Liver (tissue), 9 donors: Measurements from ENCODE around the gene KRTAP21-1. TPM values are rescaled to one million over a fixed set of nuclear protein-coding genes. Genes with fewer than 3 reads are reported as not detected.

Experiments used
- DNase-seq: peaks from one replicate; pipeline ENCODE4 v3.0.0-alpha.2; 2017; ENCODE audit warnings: low spot score
- H3K27ac ChIP-seq, 2 donors: one replicate each; pipeline ENCODE4 v1.7.0; 2013; ENCODE audit warnings: inconsistent platforms in 2 of 2, low read length in 2 of 2, control low read depth in 1 of 2, low read depth in 1 of 2, mild to moderate bottlenecking in 1 of 2
- H3K27me3 ChIP-seq, 4 donors: one replicate each; pipeline versions ENCODE4 v1.6.1 to v1.7.0; 2013; ENCODE audit warnings: low read length in 3 of 4, inconsistent platforms in 1 of 4, mild to moderate bottlenecking in 1 of 4, moderate library complexity in 1 of 4; ENCODE audit not compliant: control insufficient read depth in 4 of 4, insufficient read depth in 4 of 4
- H3K36me3 ChIP-seq, 4 donors: one replicate each; pipeline versions ENCODE4 v1.6.1 to v1.7.0; 2013; ENCODE audit warnings: low read length in 3 of 4, mild to moderate bottlenecking in 3 of 4, low read depth in 1 of 4, moderate library complexity in 1 of 4; ENCODE audit not compliant: control insufficient read depth in 4 of 4, insufficient read depth in 3 of 4
- H3K4me1 ChIP-seq, 4 donors: one replicate each; pipeline versions ENCODE4 v1.6.1 to v1.7.0; 2013; ENCODE audit warnings: low read length in 3 of 4, mild to moderate bottlenecking in 3 of 4, moderate library complexity in 1 of 4; ENCODE audit not compliant: control insufficient read depth in 4 of 4, insufficient read depth in 4 of 4
- H3K4me3 ChIP-seq, 3 donors: one replicate each; pipeline versions ENCODE4 v1.6.1 to v1.7.0; 2013; ENCODE audit warnings: low read length in 3 of 3, control low read depth in 1 of 3, low read depth in 1 of 3, mild to moderate bottlenecking in 1 of 3
- H3K9ac ChIP-seq, 2 donors: one replicate each; pipeline ENCODE4 v1.7.0; 2013; ENCODE audit warnings: low read length in 2 of 2, mild to moderate bottlenecking in 2 of 2, moderate library complexity in 2 of 2, control low read depth in 1 of 2, low read depth in 1 of 2
- H3K9me3 ChIP-seq, 4 donors: one replicate each; pipeline versions ENCODE4 v1.6.1 to v1.7.0; 2013; ENCODE audit warnings: low read length in 3 of 4; ENCODE audit not compliant: control insufficient read depth in 4 of 4
- ATF3 ChIP-seq: IDR thresholded peaks from 2 replicates; pipeline ENCODE4 v1.6.1; 2016; ENCODE audit warnings: antibody characterized with exemption
- CTCF ChIP-seq: fragments of 150-350 bp; IDR thresholded peaks from 2 replicates; pipeline ENCODE4 v1.5.1; 2017; ENCODE audit warnings: improper control_type of control experiment, low read depth, low read length; ENCODE audit not compliant: missing input control
- EGR1 ChIP-seq, 2 donors: IDR thresholded peaks; 2 replicates each; pipeline ENCODE4 v1.6.1; 2016 to 2018; ENCODE audit warnings: antibody characterized with exemption in 2 of 2, low read depth in 2 of 2
- FOXA1 ChIP-seq: IDR thresholded peaks from 2 replicates; pipeline ENCODE4 v1.6.1; 2016; ENCODE audit warnings: antibody characterized with exemption
- FOXA2 ChIP-seq: IDR thresholded peaks from 2 replicates; pipeline ENCODE4 v1.6.1; 2016; ENCODE audit warnings: antibody characterized with exemption
- GABPA ChIP-seq, 2 donors: IDR thresholded peaks in 1 of 2; conservative IDR thresholded peaks in 1 of 2; 2 replicates each; pipeline ENCODE4 v1.6.1; 2016; ENCODE audit warnings: antibody characterized with exemption in 2 of 2, mild to moderate bottlenecking in 1 of 2, moderate library complexity in 1 of 2
- HNF4A ChIP-seq, 2 donors: conservative IDR thresholded peaks; 2 replicates each; pipeline ENCODE4 v1.6.1; 2016; ENCODE audit warnings: antibody characterized with exemption in 2 of 2, mild to moderate bottlenecking in 2 of 2
- HNF4G ChIP-seq: IDR thresholded peaks from 2 replicates; pipeline ENCODE4 v1.6.1; 2016; ENCODE audit warnings: antibody characterized with exemption
- JUND ChIP-seq, 2 donors: IDR thresholded peaks; 2 replicates each; pipeline ENCODE4 v1.6.1; 2016; ENCODE audit warnings: antibody characterized with exemption in 2 of 2
- MAX ChIP-seq: IDR thresholded peaks from 2 replicates; pipeline ENCODE4 v1.6.1; 2016; ENCODE audit warnings: antibody characterized with exemption
- NR2F2 ChIP-seq: IDR thresholded peaks from 2 replicates; pipeline ENCODE4 v1.6.1; 2016; ENCODE audit warnings: antibody characterized with exemption
- RAD21 ChIP-seq, 2 donors: IDR thresholded peaks; 2 replicates each; pipeline ENCODE4 v1.6.1; 2016; ENCODE audit warnings: antibody characterized with exemption in 2 of 2, mild to moderate bottlenecking in 2 of 2
- REST ChIP-seq: IDR thresholded peaks from 2 replicates; pipeline ENCODE4 v1.6.1; 2016; ENCODE audit warnings: antibody characterized with exemption, mild to moderate bottlenecking
- RXRA ChIP-seq, 2 donors: IDR thresholded peaks; 2 replicates each; pipeline ENCODE4 v1.6.1; 2017 to 2018; ENCODE audit warnings: antibody characterized with exemption in 2 of 2, mild to moderate bottlenecking in 1 of 2
- SP1 ChIP-seq: IDR thresholded peaks from 2 replicates; pipeline ENCODE4 v1.6.1; 2018; ENCODE audit warnings: antibody characterized with exemption, mild to moderate bottlenecking
- TAF1 ChIP-seq: conservative IDR thresholded peaks from 2 replicates; pipeline ENCODE4 v1.6.1; 2016; ENCODE audit warnings: antibody characterized with exemption, mild to moderate bottlenecking
- YY1 ChIP-seq: IDR thresholded peaks from 2 replicates; pipeline ENCODE4 v1.6.1; 2016; ENCODE audit warnings: antibody characterized with exemption, mild to moderate bottlenecking
- ZBTB33 ChIP-seq: IDR thresholded peaks from 2 replicates; pipeline ENCODE4 v1.6.1; 2016; ENCODE audit warnings: antibody characterized with exemption
- WGBS: extraction: QIAGEN DNeasy Blood & Tissue Kit; methylation state at CpG from one replicate; pipeline ENCODE4 v1.1.7; 2013; 5-methylcytosine and 5-hydroxymethylcytosine counted together
- polyA plus RNA-seq, 2 donors: library from polyadenylated mRNA; stranded (reverse) in 1 of 2; unstranded in 1 of 2; fragments of 200-250 nt in 1 of 2; fragments of >200 nt in 1 of 2; fragmentation: Nextera tagmentation in 1 of 2; extraction: Ambion mirVana in 1 of 2; gene quantifications; one replicate each; pipeline versions ENCODE4 v1.2.1 to v1.2.3, GENCODE V29; 2013 to 2015
- total RNA-seq, 2 donors: library from RNA; depleted of rRNA; stranded (reverse); fragments of >200 nt; gene quantifications; one replicate each; pipeline ENCODE4 v1.2.3, GENCODE V29; 2014
- donor health status: healthy.
- donor health status: healthy.
- donor health status: healthy.
- donor health status: healthy.
- donor health status: healthy.

Gene KRTAP21-1
- total and polyA plus RNA-seq, 4 donors, result not detected

GRCh38 chr21:30769724-30770431, 14.7 kb upstream of the KRTAP21-1 start:
- DNase-seq, result no peak
- H3K27me3 ChIP-seq, result peaks cover 0 to 2% (median 0%) of the 10 kb centered on the region in 4 donors
- H3K36me3 ChIP-seq, result no peaks in the 10 kb centered on the region
- H3K9me3 ChIP-seq, result no peaks in the 10 kb centered on the region
- H3K4me1 ChIP-seq, result no peaks in the 10 kb centered on the region
- H3K9ac ChIP-seq, result no peak overlapping the region
- TF ChIP-seq FOXA2, result no peak
- no peak for TF ChIP-seq CTCF
- no peak for TF ChIP-seq MAX
- TF ChIP-seq RXRA (IDR thresholded peaks at IDR 0.05), result no peak
- no peak for TF ChIP-seq YY1
- 92% methylated on average over 4 of the region's 4 CpGs for WGBS
- H3K4me3 ChIP-seq, result no peak overlapping the region
- no peak overlapping the region for H3K27ac ChIP-seq

GRCh38 chr21:30760776-30761175, 5.5 kb upstream of the KRTAP21-1 start:
- no peaks in the 10 kb centered on the region for H3K36me3 ChIP-seq
- no peaks in the 10 kb centered on the region for H3K4me1 ChIP-seq
- no peak overlapping the region for H3K4me3 ChIP-seq
- H3K27me3 ChIP-seq, result no peaks in the 10 kb centered on the region
- H3K9ac ChIP-seq, result no peak overlapping the region
- DNase-seq, result no peak
- no peaks in the 10 kb centered on the region for H3K9me3 ChIP-seq
- TF ChIP-seq HNF4A (conservative IDR thresholded peaks at IDR 0.05) (no peak), REST (no peak), ATF3 (no peak), JUND (IDR thresholded peaks at IDR 0.05) (no peak), CTCF (no peak), RAD21 (IDR thresholded peaks at IDR 0.05) (no peak), GABPA (IDR thresholded peaks at IDR 0.05 in 1 of 2, conservative IDR thresholded peaks at IDR 0.05 in 1 of 2) (no peak), ZBTB33 (no peak), HNF4G (no peak), FOXA2 (no peak), TAF1 (no peak), MAX (no peak), RXRA (IDR thresholded peaks at IDR 0.05) (no peak), YY1 (no peak), SP1 (no peak), FOXA1 (no peak), NR2F2 (no peak), EGR1 (IDR thresholded peaks at IDR 0.05; ENCODE audit: low read depth in 2 of 2) (no peak)
- no peak overlapping the region for H3K27ac ChIP-seq
- WGBS, result 63% methylated on average over 2 of the region's 2 CpGs
